Liver (tissue), 9 donors: Measurements from ENCODE around the gene GPI. TPM values are rescaled to one million over a fixed set of nuclear protein-coding genes. Genes with fewer than 3 reads are reported as not detected.

Experiments
- DNase-seq: peaks from one replicate; pipeline ENCODE4 v3.0.0-alpha.2; 2017; ENCODE audit warnings: low spot score
- H3K27ac ChIP-seq, 2 donors: one replicate each; pipeline ENCODE4 v1.7.0; 2013; ENCODE audit warnings: inconsistent platforms in 2 of 2, low read length in 2 of 2, control low read depth in 1 of 2, low read depth in 1 of 2, mild to moderate bottlenecking in 1 of 2
- H3K27me3 ChIP-seq, 4 donors: one replicate each; pipeline versions ENCODE4 v1.6.1 to v1.7.0; 2013; ENCODE audit warnings: low read length in 3 of 4, inconsistent platforms in 1 of 4, mild to moderate bottlenecking in 1 of 4, moderate library complexity in 1 of 4; ENCODE audit not compliant: control insufficient read depth in 4 of 4, insufficient read depth in 4 of 4
- H3K36me3 ChIP-seq, 4 donors: one replicate each; pipeline versions ENCODE4 v1.6.1 to v1.7.0; 2013; ENCODE audit warnings: low read length in 3 of 4, mild to moderate bottlenecking in 3 of 4, low read depth in 1 of 4, moderate library complexity in 1 of 4; ENCODE audit not compliant: control insufficient read depth in 4 of 4, insufficient read depth in 3 of 4
- H3K4me1 ChIP-seq, 4 donors: one replicate each; pipeline versions ENCODE4 v1.6.1 to v1.7.0; 2013; ENCODE audit warnings: low read length in 3 of 4, mild to moderate bottlenecking in 3 of 4, moderate library complexity in 1 of 4; ENCODE audit not compliant: control insufficient read depth in 4 of 4, insufficient read depth in 4 of 4
- H3K4me3 ChIP-seq, 3 donors: one replicate each; pipeline versions ENCODE4 v1.6.1 to v1.7.0; 2013; ENCODE audit warnings: low read length in 3 of 3, control low read depth in 1 of 3, low read depth in 1 of 3, mild to moderate bottlenecking in 1 of 3
- H3K9ac ChIP-seq, 2 donors: one replicate each; pipeline ENCODE4 v1.7.0; 2013; ENCODE audit warnings: low read length in 2 of 2, mild to moderate bottlenecking in 2 of 2, moderate library complexity in 2 of 2, control low read depth in 1 of 2, low read depth in 1 of 2
- H3K9me3 ChIP-seq, 4 donors: one replicate each; pipeline versions ENCODE4 v1.6.1 to v1.7.0; 2013; ENCODE audit warnings: low read length in 3 of 4; ENCODE audit not compliant: control insufficient read depth in 4 of 4
- ATF3 ChIP-seq: IDR thresholded peaks from 2 replicates; pipeline ENCODE4 v1.6.1; 2016; ENCODE audit warnings: antibody characterized with exemption
- EGR1 ChIP-seq, 2 donors: IDR thresholded peaks; 2 replicates each; pipeline ENCODE4 v1.6.1; 2016 to 2018; ENCODE audit warnings: antibody characterized with exemption in 2 of 2, low read depth in 2 of 2
- FOXA1 ChIP-seq: IDR thresholded peaks from 2 replicates; pipeline ENCODE4 v1.6.1; 2016; ENCODE audit warnings: antibody characterized with exemption
- FOXA2 ChIP-seq: IDR thresholded peaks from 2 replicates; pipeline ENCODE4 v1.6.1; 2016; ENCODE audit warnings: antibody characterized with exemption
- GABPA ChIP-seq, 2 donors: IDR thresholded peaks in 1 of 2; conservative IDR thresholded peaks in 1 of 2; 2 replicates each; pipeline ENCODE4 v1.6.1; 2016; ENCODE audit warnings: antibody characterized with exemption in 2 of 2, mild to moderate bottlenecking in 1 of 2, moderate library complexity in 1 of 2
- HNF4A ChIP-seq, 2 donors: conservative IDR thresholded peaks; 2 replicates each; pipeline ENCODE4 v1.6.1; 2016; ENCODE audit warnings: antibody characterized with exemption in 2 of 2, mild to moderate bottlenecking in 2 of 2
- HNF4G ChIP-seq: IDR thresholded peaks from 2 replicates; pipeline ENCODE4 v1.6.1; 2016; ENCODE audit warnings: antibody characterized with exemption
- RAD21 ChIP-seq, 2 donors: IDR thresholded peaks; 2 replicates each; pipeline ENCODE4 v1.6.1; 2016; ENCODE audit warnings: antibody characterized with exemption in 2 of 2, mild to moderate bottlenecking in 2 of 2
- REST ChIP-seq: IDR thresholded peaks from 2 replicates; pipeline ENCODE4 v1.6.1; 2016; ENCODE audit warnings: antibody characterized with exemption, mild to moderate bottlenecking
- RXRA ChIP-seq, 2 donors: IDR thresholded peaks; 2 replicates each; pipeline ENCODE4 v1.6.1; 2017 to 2018; ENCODE audit warnings: antibody characterized with exemption in 2 of 2, mild to moderate bottlenecking in 1 of 2
- SP1 ChIP-seq: IDR thresholded peaks from 2 replicates; pipeline ENCODE4 v1.6.1; 2018; ENCODE audit warnings: antibody characterized with exemption, mild to moderate bottlenecking
- TAF1 ChIP-seq: conservative IDR thresholded peaks from 2 replicates; pipeline ENCODE4 v1.6.1; 2016; ENCODE audit warnings: antibody characterized with exemption, mild to moderate bottlenecking
- YY1 ChIP-seq: IDR thresholded peaks from 2 replicates; pipeline ENCODE4 v1.6.1; 2016; ENCODE audit warnings: antibody characterized with exemption, mild to moderate bottlenecking
- WGBS: extraction: QIAGEN DNeasy Blood & Tissue Kit; methylation state at CpG from one replicate; pipeline ENCODE4 v1.1.7; 2013; 5-methylcytosine and 5-hydroxymethylcytosine counted together
- polyA plus RNA-seq, 2 donors: library from polyadenylated mRNA; stranded (reverse) in 1 of 2; unstranded in 1 of 2; fragments of 200-250 nt in 1 of 2; fragments of >200 nt in 1 of 2; fragmentation: Nextera tagmentation in 1 of 2; extraction: Ambion mirVana in 1 of 2; gene quantifications; one replicate each; pipeline versions ENCODE4 v1.2.1 to v1.2.3, GENCODE V29; 2013 to 2015
- total RNA-seq, 2 donors: library from RNA; depleted of rRNA; stranded (reverse); fragments of >200 nt; gene quantifications; one replicate each; pipeline ENCODE4 v1.2.3, GENCODE V29; 2014
- TF ChIP-seq, protein P1 (sequence below): IDR thresholded peaks from 2 replicates; pipeline ENCODE4 v1.6.1; 2016; ENCODE audit warnings: antibody characterized with exemption
- TF ChIP-seq, protein P2 (sequence below): IDR thresholded peaks from 2 replicates; pipeline ENCODE4 v1.6.1; 2016; ENCODE audit warnings: antibody characterized with exemption
- donor health status: healthy.
- donor health status: healthy.
- donor health status: healthy.
- donor health status: healthy.
- donor health status: healthy.

Gene GPI
- total and polyA plus RNA-seq, 4 donors: 61.8 to 191 (median 158) TPM

DNA sequence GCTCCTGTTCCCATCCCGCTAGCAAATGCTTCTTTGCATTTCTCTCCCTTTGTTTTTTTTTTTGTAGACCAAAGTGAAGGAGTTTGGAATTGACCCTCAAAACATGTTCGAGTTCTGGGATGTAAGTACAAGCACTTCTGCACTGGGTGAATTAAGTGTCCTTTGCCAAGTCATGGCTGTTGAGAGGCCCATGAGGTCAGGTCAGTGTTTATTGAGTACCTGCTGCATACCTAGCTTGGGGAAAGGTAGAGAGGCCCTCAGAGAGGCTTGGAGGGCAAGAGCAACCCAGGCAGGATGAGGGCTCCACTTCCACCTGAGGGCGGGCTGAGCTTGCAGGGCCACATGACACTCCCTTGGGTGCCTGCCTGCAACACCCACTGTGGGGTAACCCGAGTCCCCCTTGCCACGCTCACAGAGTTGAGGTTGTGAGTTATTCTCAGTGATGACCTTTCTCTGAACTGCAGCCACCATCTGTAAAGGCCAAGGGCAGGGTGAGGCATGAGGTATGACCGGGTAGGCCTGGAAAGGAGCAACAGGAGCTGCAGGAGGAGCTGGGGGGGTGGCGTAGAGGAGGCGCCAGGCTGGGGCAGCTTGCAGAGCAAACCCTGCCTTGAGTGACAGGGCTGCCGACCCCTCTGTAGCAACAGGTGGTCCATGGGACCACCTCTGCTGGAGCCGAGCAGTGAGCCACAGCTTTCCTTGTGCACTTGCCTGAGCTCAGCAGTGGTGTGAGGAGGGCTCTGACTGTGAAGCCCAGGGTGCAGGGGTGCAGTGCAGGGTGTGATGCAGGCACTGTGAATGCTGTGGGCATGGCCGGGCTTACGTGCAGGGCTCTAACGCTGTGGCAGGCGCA, 16.6 kb downstream of the GPI start:
- Histone ChIP-seq H3K9me3 (no peaks in the 10 kb centered on the region), H3K4me1 (no peaks in the 10 kb centered on the region), H3K9ac (no peak overlapping the region), H3K4me3 (no peak overlapping the region), H3K36me3 (peaks cover 27 to 85% (median 55%) of the 10 kb centered on the region in 4 donors), H3K27me3 (no peaks in the 10 kb centered on the region), H3K27ac (no peak overlapping the region)
- TF ChIP-seq, protein P1, sequence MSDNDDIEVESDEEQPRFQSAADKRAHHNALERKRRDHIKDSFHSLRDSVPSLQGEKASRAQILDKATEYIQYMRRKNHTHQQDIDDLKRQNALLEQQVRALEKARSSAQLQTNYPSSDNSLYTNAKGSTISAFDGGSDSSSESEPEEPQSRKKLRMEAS: no peak
- no peak for TF ChIP-seq HNF4A (conservative IDR thresholded peaks at IDR 0.05)
- no peak for TF ChIP-seq YY1
- no peak for TF ChIP-seq RAD21 (IDR thresholded peaks at IDR 0.05)
- TF ChIP-seq GABPA (IDR thresholded peaks at IDR 0.05 in 1 of 2, conservative IDR thresholded peaks at IDR 0.05 in 1 of 2): no peak
- no peak for TF ChIP-seq HNF4G
- TF ChIP-seq EGR1 (IDR thresholded peaks at IDR 0.05; ENCODE audit: low read depth in 2 of 2): no peak
- no peak for TF ChIP-seq FOXA2
- TF ChIP-seq ATF3: no peak
- no peak for TF ChIP-seq TAF1
- TF ChIP-seq, protein P2, sequence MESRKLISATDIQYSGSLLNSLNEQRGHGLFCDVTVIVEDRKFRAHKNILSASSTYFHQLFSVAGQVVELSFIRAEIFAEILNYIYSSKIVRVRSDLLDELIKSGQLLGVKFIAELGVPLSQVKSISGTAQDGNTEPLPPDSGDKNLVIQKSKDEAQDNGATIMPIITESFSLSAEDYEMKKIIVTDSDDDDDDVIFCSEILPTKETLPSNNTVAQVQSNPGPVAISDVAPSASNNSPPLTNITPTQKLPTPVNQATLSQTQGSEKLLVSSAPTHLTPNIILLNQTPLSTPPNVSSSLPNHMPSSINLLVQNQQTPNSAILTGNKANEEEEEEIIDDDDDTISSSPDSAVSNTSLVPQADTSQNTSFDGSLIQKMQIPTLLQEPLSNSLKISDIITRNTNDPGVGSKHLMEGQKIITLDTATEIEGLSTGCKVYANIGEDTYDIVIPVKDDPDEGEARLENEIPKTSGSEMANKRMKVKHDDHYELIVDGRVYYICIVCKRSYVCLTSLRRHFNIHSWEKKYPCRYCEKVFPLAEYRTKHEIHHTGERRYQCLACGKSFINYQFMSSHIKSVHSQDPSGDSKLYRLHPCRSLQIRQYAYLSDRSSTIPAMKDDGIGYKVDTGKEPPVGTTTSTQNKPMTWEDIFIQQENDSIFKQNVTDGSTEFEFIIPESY: no peak
- no peak for TF ChIP-seq REST
- no peak for DNase-seq
- WGBS: 97% methylated on average over 14 of the region's 14 CpGs

DNA sequence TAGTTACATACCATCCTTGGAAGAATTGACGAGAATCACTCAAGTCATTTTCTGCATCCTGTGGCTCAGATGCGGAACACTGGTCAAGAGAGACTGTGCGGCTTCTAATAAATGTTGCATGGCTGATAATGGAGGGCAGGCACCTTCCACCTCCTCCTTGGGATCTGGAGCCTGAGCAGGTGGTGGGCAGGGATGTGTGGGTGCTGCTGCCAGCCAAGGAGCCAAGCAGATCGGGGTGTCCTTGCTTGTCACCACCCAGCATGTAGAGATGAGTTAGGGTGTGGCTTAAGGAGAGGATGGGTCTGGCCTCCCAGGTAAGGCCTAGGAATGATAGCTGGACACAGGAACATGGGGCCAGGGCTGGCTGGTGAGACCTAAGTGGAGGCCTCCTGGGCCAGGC, 17.5 kb downstream of the GPI start:
- DNase-seq: no peak
- H3K4me1 ChIP-seq: no peaks in the 10 kb centered on the region
- peaks cover 27 to 89% (median 58%) of the 10 kb centered on the region in 4 donors for H3K36me3 ChIP-seq
- no peak overlapping the region for H3K27ac ChIP-seq
- no peaks in the 10 kb centered on the region for H3K27me3 ChIP-seq
- no peak overlapping the region for H3K9ac ChIP-seq
- no peak overlapping the region for H3K4me3 ChIP-seq
- no peaks in the 10 kb centered on the region for H3K9me3 ChIP-seq
- WGBS: 98% methylated on average over 4 of the region's 4 CpGs
- TF ChIP-seq EGR1 (IDR thresholded peaks at IDR 0.05; ENCODE audit: low read depth in 2 of 2) (no peak), YY1 (no peak), ATF3 (no peak), FOXA1 (no peak), HNF4G (no peak), SP1 (no peak), TAF1 (no peak), REST (no peak), HNF4A (conservative IDR thresholded peaks at IDR 0.05) (no peak), FOXA2 (no peak), RXRA (IDR thresholded peaks at IDR 0.05) (no peak)
- TF ChIP-seq, protein P2: no peak
